HepG2 (cell line): Measurements from ENCODE around the gene TSSK2.

Source experiments
- GTF2F1 ChIP-seq: fragments of 150-350 bp; IDR thresholded peaks from 2 replicates; pipeline ENCODE4 v1.6.1; 2014; ENCODE audit warnings: low read length
- HDAC2 ChIP-seq: sonication (generic); formaldehyde crosslinking; IDR thresholded peaks from 2 replicates; pipeline ENCODE4 v1.4.0; 2020; ENCODE audit warnings: missing genetic modification reagents
- ISL2 ChIP-seq: sonication (generic); formaldehyde crosslinking; IDR thresholded peaks from 2 replicates; pipeline ENCODE4 v1.5.0; 2020; ENCODE audit warnings: missing genetic modification reagents
- STAT6 ChIP-seq: sonication (generic); formaldehyde crosslinking; IDR thresholded peaks from 2 replicates; pipeline ENCODE4 v1.4.0; 2020; ENCODE audit warnings: missing genetic modification reagents, mild to moderate bottlenecking, borderline replicate concordance
- TOPORS ChIP-seq: sonication (generic); formaldehyde crosslinking; IDR thresholded peaks from 2 replicates; pipeline ENCODE4 v1.8.0; 2023; ENCODE audit warnings: mild to moderate bottlenecking, missing genetic modification reagents
- ZNF432 ChIP-seq: sonication (generic); formaldehyde crosslinking; IDR thresholded peaks from 2 replicates; pipeline ENCODE4 v1.5.0; 2020; ENCODE audit warnings: missing genetic modification reagents, mild to moderate bottlenecking, borderline replicate concordance
- ZNF747 ChIP-seq: sonication (generic); formaldehyde crosslinking; IDR thresholded peaks from 2 replicates; pipeline ENCODE4 v1.8.1; 2023; ENCODE audit warnings: missing genetic modification reagents, mild to moderate bottlenecking, borderline replicate concordance
- ZNF782 ChIP-seq: sonication (generic); formaldehyde crosslinking; IDR thresholded peaks from 2 replicates; pipeline ENCODE4 v1.4.0; 2020; ENCODE audit warnings: missing genetic modification reagents, mild to moderate bottlenecking, borderline replicate concordance

DNA sequence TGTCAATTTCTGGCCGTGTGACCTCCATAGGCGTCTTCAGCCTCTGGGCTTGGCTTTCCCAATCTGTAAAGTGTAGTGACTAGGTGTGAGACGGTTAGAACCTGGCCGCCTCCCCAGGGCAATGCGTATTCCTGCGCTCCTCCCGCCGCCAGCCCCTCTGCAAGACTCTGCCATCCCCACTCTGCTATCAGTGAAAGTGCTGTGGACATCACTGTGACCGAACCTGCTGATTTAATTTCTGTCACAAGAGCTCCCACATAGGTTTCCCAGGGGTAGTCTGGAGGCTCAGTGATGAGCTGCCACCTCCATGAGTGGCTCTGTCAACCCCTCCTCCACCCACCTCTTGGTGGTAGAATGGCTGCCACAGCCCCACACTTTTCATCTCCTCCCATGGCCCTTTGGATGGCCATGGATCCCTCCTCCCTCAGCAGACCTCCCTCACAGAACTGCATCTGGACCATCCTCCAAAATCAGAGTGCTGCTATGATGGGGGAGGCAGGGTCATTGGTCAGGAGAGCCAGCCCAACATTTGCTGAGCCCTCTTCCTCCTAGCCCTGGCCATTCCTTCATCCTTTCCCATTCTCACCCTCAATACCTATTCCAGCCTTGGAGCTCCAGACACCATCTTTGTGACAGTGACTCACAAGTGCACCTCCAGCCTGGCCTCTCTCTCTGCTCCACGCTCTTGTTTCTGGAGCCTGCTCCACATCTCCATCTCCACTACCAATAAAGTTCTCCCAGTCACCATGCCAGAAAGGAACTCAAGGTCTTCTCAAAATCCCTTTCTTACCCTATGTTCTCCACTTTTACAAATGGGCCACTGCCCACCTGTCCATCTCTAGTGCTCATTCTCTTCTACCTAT lies 20.5 kb downstream of the TSSK2 start:
- TF ChIP-seq ZNF432 (no peak), GTF2F1 (no peak), ZNF747 (CRISPR knock-in tag) (no peak), TOPORS (CRISPR knock-in tag) (no peak), ISL2 (no peak), STAT6 (no peak), HDAC2 (no peak), ZNF782 (CRISPR knock-in tag) (no peak)
